Lower lobe of right lung (tissue), 2 donors: ENCODE results near the gene MRPL20. TPM values are rescaled to one million over a fixed set of nuclear protein-coding genes. Genes with fewer than 3 reads are reported as not detected.
"Not testable (repeated sequence)": the region's sequence is repeated elsewhere in the genome, so short reads cannot be mapped to it uniquely, and the experiment has no call there.

Experiments
- ATAC-seq, 2 donors: fragments of 200-7000 bp; cut with Tn5 transposase; one replicate each; pipeline ENCODE4 v1.9.1; 2020 to 2022; ENCODE audit warnings: mild to moderate bottlenecking in 2 of 2, moderate library complexity in 2 of 2
- DNase-seq: peaks from one replicate; pipeline ENCODE4 v3.0.0-alpha.2; 2020
- H3K27ac ChIP-seq: fragments of 200-600 bp; one replicate; pipeline ENCODE4 v1.8.0; 2022
- H3K27me3 ChIP-seq: fragments of 200-600 bp; one replicate; pipeline ENCODE4 v1.8.0; 2022; ENCODE audit warnings: low read depth
- H3K36me3 ChIP-seq: fragments of 200-600 bp; one replicate; pipeline ENCODE4 v1.8.0; 2022; ENCODE audit warnings: mild to moderate bottlenecking
- H3K4me1 ChIP-seq: fragments of 200-600 bp; one replicate; pipeline ENCODE4 v1.8.0; 2022
- H3K4me3 ChIP-seq: fragments of 200-600 bp; one replicate; pipeline ENCODE4 v1.8.0; 2022; ENCODE audit warnings: mild to moderate bottlenecking
- H3K9me3 ChIP-seq: fragments of 200-600 bp; one replicate; pipeline ENCODE4 v1.8.0; 2022
- CTCF ChIP-seq: fragments of 200-600 bp; IDR thresholded peaks from one replicate; pipeline ENCODE4 v1.8.0; 2022; ENCODE audit warnings: antibody characterized with exemption, mild to moderate bottlenecking
- intact Hi-C: fragments of 100-400 bp; cut with DNase I; formaldehyde crosslinking; loops from one replicate; pipeline ENCODE4 v1.11.0; 2022
- total RNA-seq: library from RNA; stranded (reverse); fragmentation: NEBNext Ultra II Directional; extraction: Animal tissue kit (Norgen Biotek cat#: 25700); gene quantifications from one replicate; pipeline ENCODE4 v1.2.1, GENCODE V29; 2021
- donor health status: DM: no; HTN: yes; CAD: no; lungs with severe emphysema.

The MRPL20 gene
- total RNA-seq, 1 donor from 2014 or later: 79.8 TPM

- Histone ChIP-seq H3K27me3 (no peaks in the 10 kb centered on the region), H3K4me1 (no peaks in the 10 kb centered on the region), H3K27ac (no peak overlapping the region), H3K9me3 (no peaks in the 10 kb centered on the region), H3K4me3 (no peak overlapping the region), H3K36me3 (no peaks in the 10 kb centered on the region)
- intact Hi-C loops: no loop called here
- no peak for ATAC-seq
- TF ChIP-seq CTCF: no peak
- DNase-seq: no peak
These were observed 44.7 kb upstream of the MRPL20 start for GRCh38 chr1:1451696-1452364.

GRCh38 chr1:1450616-1451015 lies 43.5 kb upstream of the MRPL20 start:
- H3K4me3 ChIP-seq, intact Hi-C loops, DNase-seq, H3K27me3 ChIP-seq, ATAC-seq, H3K27ac ChIP-seq, H3K4me1 ChIP-seq, H3K9me3 ChIP-seq, H3K36me3 ChIP-seq: not testable (repeated sequence)

- no peak for ATAC-seq
- no peak for DNase-seq
- Histone ChIP-seq H3K4me1 (no peaks in the 10 kb centered on the region), H3K27ac (no peak within 1 kb of the TSS), H3K4me3 (no peak within 1 kb of the TSS), H3K36me3 (no peaks in the 10 kb centered on the region), H3K27me3 (no peaks in the 10 kb centered on the region), H3K9me3 (no peaks in the 10 kb centered on the region)
- intact Hi-C loops: no loop called here
- TF ChIP-seq CTCF: no peak
These were observed 42.1 kb upstream of the MRPL20 start, which contains the start of gene ATAD3C for GRCh38 chr1:1449099-1449739. Gene ATAD3C, plus strand, starts transcription at chr1:1449689. Its CDS starts 995 bp downstream, at chr1:1450684.

GRCh38 chr1:1446631-1447030 lies 39.5 kb upstream of the MRPL20 start:
- H3K27ac ChIP-seq, H3K4me3 ChIP-seq, DNase-seq, H3K9me3 ChIP-seq, intact Hi-C loops, ATAC-seq, H3K4me1 ChIP-seq, H3K27me3 ChIP-seq, H3K36me3 ChIP-seq: not testable (repeated sequence)

- no peak for TF ChIP-seq CTCF
- ATAC-seq: peak; percentile 37 to 56
- Histone ChIP-seq H3K9me3 (no peaks in the 10 kb centered on the region), H3K4me3 (no peak overlapping the region), H3K4me1 (peaks cover 37% of the 10 kb centered on the region), H3K27ac (no peak overlapping the region), H3K36me3 (no peaks in the 10 kb centered on the region), H3K27me3 (no peaks in the 10 kb centered on the region)
- DNase-seq: no peak
- intact Hi-C loops: no loop called here
These were observed 35.1 kb upstream of the MRPL20 start for GRCh38 chr1:1442069-1442770.

GRCh38 chr1:1441002-1441888 lies 34.2 kb upstream of the MRPL20 start:
- Histone ChIP-seq H3K9me3 (no peaks in the 10 kb centered on the region), H3K4me1 (peaks cover 46% of the 10 kb centered on the region), H3K4me3 (no peak overlapping the region), H3K36me3 (no peaks in the 10 kb centered on the region), H3K27me3 (peaks cover 6% of the 10 kb centered on the region), H3K27ac (peak overlapping the region; percentile 33)
- peak; percentile 84 for TF ChIP-seq CTCF
- ATAC-seq: peak; percentile 81 to 83
- intact Hi-C loops: no loop called here
- peak; percentile 73 for DNase-seq
